GM13976 (cell line): Measurements from ENCODE around the gene IMMP2L.

Source experiments
- DNase-seq: peaks from one replicate; pipeline ENCODE4 v3.0.0; 2012; ENCODE audit warnings: low spot score
- in situ Hi-C: fragments of 300-500 bp; cut with MboI; formaldehyde crosslinking; loops from one replicate; pipeline ENCODE4 v1.12.0; 2022; ENCODE audit warnings: low sequenced_read_pairs, mixed read lengths, inconsistent platforms; ENCODE audit not compliant: unreplicated experiment
- TF ChIP-seq, protein P1 (sequence below): IDR thresholded peaks from 2 replicates; pipeline ENCODE4 v1.5.1; 2012; ENCODE audit warnings: borderline replicate concordance, mild to moderate bottlenecking; ENCODE audit not compliant: insufficient read depth; ENCODE audit errors: extremely low read depth, missing control alignments, control extremely low read depth

The IMMP2L gene

DNA sequence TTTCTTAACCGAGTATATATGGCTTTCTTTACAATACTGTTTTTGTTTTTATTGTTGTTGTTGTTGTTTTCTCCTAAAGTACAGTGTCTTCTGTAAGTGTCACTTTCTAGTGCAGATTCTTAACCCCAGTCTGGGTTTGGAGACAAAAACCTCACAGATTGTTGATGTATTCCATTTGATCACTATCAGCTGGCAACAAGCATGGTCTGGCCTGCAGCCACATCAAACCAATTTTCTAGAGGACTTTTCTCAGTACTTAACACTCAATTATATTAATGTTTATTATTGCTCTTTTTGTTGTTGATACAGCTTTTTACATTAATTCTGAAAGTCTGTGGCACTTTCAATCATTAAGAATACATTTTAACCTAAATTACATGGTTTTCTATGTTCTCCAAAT, 454.3 kb downstream of the IMMP2L start:
- DNase-seq = no peak
- TF ChIP-seq, protein P1, sequence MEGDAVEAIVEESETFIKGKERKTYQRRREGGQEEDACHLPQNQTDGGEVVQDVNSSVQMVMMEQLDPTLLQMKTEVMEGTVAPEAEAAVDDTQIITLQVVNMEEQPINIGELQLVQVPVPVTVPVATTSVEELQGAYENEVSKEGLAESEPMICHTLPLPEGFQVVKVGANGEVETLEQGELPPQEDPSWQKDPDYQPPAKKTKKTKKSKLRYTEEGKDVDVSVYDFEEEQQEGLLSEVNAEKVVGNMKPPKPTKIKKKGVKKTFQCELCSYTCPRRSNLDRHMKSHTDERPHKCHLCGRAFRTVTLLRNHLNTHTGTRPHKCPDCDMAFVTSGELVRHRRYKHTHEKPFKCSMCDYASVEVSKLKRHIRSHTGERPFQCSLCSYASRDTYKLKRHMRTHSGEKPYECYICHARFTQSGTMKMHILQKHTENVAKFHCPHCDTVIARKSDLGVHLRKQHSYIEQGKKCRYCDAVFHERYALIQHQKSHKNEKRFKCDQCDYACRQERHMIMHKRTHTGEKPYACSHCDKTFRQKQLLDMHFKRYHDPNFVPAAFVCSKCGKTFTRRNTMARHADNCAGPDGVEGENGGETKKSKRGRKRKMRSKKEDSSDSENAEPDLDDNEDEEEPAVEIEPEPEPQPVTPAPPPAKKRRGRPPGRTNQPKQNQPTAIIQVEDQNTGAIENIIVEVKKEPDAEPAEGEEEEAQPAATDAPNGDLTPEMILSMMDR = no peak
- in situ Hi-C loops = no loop called here

GRCh38 chr7:111107579-111107978, 454.7 kb downstream of the IMMP2L start:
- TF ChIP-seq, protein P1 = no peak
- in situ Hi-C loops = no loop called here
- no peak for DNase-seq

GRCh38 chr7:111105269-111105668, 457.0 kb downstream of the IMMP2L start:
- no peak for DNase-seq
- in situ Hi-C loops = no loop called here
- TF ChIP-seq, protein P1 = no peak

GRCh38 chr7:111104710-111105109, 457.6 kb downstream of the IMMP2L start:
- in situ Hi-C loops = no loop called here
- DNase-seq = no peak
- TF ChIP-seq, protein P1 = no peak

GRCh38 chr7:111103678-111104274, 458.5 kb downstream of the IMMP2L start:
- DNase-seq = no peak
- in situ Hi-C loops = no loop called here
- TF ChIP-seq, protein P1 = no peak

GRCh38 chr7:111103136-111103535, 459.2 kb downstream of the IMMP2L start:
- in situ Hi-C loops = no loop called here
- TF ChIP-seq, protein P1 = no peak

More at GRCh38 chr7:111103136-111103535, 459.2 kb downstream of the IMMP2L start:
- DNase-seq = no peak
